Eye (tissue), 1 donor: ENCODE results near the gene PHC2.
"Not testable (repeated sequence)": the region's sequence is repeated elsewhere in the genome, so short reads cannot be mapped to it uniquely, and the experiment has no call there.

Experiments used
- DNase-seq: peaks from one replicate; pipeline ENCODE4 v3.0.0-alpha.2; 2015

The PHC2 gene

DNA sequence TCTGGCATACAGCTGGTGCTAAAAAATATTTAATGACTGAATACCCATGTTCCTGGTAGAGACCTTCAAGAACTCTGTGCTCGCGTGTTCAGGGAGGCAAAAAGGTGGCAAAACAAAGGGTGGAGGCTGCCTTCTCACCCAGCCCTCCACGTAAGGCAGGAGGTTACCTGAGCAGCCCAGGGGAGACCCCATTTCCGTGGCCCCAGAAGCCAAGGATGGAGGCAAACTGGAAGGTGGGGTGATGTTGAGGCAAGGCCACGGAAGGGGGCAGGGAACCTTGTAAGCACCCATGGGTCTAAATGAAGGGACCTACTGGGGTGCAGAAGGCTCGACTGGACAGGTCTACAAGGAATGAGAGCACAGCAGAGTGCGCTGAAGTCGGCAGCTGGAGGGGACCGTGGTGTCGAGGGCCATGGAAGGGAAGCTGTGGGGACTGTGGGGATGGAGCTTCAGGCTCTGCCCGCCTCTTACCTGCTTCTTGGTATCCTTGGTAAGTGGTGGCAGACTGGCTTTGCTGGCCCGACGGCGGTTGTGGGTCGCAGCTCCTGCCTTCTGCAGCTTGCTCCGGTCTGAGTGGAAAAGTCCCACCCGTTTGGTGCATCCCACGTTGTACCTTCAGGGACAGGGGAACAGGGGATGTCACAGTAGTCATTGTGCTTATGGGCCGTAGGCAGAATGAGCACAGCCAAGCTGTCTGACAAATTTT, 101.1 kb downstream of the PHC2 start:
- no peak for DNase-seq

DNA sequence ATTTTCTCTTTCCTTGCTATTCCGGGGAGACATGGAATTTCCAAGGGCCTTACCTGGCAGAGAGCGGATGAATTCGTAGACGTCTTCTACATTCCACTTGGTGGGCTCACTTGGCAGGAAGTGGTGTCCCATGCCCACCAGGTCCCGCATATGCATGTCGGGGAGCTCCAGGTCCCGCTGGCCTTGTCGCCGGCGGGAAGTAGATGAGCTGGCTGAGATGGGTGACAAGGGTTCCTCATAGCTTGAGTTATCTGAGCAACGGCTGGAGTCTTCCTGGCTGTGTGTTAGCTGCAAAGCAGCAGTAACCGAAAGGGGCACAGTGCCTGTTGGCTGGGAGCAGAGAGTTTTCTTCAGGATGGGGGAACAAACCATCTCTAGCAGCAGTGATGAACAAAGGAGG, 102.1 kb downstream of the PHC2 start:
- no peak for DNase-seq

DNA sequence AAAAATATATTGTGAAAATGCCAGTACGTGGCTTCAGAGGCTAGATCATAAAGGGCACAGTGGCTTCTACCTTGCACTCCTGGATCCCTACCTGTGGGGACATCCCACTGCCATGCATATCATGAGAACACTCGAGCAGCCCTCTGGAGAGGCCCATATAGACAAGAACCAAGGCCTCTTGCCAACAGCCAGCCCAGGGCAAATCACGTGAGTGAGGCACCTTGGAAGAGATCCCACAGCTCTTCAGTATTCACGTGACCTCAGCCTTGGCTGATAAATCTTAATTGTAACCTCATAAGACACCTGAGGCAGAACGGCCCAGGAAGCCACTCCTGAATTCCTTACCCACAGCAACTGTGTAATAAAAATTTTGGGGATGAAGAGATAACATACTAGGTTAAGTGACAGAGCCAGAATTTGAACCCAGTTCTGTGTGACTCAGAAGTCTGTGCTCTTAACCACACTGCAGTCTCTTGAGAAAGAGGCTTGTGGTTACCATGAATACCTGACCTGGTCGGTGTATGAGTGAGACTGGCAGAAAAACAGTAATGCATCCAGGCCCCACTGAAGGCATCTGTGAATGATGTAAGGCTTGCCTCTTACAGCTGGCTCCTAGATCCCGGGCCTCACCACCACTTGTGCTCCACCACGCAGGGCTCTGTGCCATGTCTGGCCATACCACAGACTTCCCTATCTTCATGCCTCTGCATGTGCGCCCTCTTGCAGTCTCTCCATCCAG, 103.1 kb downstream of the PHC2 start:
- DNase-seq: no peak

DNA sequence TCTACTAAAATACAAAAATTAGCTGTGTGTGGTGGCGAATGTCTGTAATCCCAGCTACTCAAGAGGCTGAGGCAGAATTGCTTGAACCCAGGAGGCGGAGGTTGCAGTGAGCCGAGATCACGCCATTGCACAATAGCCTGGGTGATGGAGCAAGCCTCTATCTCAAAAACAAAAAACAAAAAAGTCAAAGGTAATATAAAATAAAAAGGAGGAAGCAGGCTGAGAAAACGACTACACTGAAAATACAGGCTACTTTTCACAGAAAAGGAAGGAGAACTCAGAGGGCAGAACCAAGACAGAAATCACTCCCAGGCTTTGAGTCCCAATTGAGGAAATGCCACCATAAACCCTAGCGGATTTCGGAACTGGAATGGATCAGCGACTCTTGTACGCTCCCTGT, 104.1 kb downstream of the PHC2 start:
- no peak for DNase-seq

DNA sequence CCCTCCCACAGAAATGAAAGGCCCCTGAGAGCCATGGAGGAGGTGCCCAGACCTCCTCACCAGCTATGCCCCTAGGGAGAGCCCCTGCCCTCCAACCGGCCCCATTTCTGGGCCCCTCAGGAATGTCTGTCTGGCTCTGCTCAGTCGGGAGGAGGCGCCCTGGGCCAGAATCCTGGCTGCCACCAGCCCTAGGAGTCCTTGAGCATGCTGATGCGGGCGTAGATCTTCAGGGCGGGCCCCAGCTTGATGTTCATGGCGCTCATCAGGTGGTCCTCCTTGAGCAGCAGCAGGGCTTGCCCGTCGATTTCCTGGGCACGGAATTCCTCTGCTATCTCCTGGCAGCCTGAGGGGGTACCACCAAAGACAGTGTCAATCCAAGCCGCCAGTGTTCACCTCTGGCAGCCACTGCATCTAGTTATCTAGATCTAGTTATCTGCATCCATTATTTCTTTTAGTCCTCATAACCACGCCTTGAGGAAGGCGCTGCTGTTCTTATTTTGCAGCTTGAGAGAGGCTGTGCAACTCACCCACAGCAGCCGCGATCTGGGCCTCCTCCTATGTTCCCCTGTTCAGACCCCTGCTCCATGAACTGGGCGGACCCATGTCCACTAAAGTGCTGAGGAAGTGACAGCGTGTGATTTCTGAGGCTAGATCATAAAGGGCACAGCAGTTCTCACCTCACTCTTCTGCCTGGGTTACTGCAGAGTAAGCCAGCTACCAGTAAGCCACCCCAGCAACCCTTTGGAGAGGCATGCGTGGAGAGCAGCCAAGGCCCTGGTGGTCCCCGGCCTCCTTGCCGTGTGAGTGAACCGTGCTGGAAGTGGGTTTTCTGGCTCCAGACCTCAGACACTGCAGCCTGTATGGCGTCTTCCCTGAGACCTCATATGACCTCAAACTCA, 106.0 kb downstream of the PHC2 start:
- no peak for DNase-seq

DNA sequence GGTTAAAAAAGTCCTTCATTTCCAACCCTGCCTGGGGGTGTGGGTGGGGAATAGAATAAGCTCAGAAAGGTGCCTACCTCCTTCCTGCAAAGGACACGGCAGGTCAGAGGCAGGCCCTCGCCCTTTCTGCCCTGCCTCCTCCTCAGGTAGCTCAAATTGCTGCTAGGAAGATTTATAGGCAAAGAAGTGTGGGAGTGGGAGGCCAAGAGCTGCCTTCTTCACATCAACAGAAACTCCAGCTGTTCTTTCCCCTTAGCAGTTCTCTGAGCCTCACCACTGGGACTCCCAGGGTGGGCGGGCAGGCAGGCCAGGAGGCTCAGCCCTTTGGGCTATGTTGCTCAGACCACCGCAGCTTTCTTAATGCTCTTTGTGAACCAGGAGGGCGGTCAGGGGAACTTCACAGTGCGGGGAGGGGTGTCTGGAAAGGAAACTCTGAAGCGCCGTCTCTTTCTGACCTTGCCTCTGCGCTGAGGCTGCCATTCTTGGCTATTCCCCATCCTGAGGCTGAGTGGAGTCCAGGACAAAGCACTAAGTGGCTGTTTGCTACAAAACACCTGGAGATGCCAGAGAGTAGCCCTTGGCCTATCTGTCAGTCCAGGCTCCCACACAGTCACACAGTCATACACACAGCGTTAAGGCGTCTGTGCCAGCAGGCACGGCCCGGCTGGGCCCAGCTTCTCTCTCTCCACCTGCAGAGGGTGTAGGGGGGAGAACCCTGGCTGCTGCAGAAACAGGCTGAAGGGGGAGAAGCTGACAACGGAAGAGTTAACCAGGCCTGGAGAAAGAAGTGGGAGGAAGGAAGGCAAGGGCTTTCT, 107.0 kb downstream of the PHC2 start:
- no peak for DNase-seq

DNA sequence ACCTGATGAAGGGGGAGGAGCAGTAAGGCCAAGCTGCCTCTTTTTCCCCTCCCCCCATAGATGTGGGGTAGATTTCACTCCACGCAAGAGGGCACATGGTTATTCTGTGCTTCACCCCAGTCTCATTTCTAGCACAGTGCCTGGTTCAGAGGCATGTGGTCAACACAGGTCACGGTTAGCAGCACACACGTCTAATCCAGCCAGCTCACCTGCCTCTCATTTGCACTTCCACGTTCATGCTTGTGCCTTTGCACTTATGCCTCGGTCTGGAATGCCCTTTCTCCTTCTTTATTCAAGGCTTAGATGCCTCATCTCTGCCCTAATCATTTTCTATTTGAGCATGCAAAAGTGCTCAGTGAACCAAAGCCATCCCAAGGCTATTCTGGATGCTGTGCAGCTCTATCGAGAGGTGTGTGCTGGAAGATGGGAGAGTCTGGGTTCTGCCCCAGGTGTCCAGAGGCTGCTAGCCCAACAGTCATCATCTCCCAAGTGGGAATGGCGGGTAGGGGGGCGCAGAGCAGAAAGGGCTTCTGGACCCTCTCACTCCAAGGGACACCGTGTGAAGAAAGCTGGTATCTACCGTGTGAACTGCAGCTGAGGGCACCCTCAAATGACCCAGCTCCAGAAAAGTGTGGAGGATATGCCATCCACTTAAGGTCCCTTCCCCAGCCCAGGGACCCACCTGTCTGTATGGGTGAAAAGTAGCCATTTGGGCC, 107.9 kb downstream of the PHC2 start:
- DNase-seq: no peak

DNA sequence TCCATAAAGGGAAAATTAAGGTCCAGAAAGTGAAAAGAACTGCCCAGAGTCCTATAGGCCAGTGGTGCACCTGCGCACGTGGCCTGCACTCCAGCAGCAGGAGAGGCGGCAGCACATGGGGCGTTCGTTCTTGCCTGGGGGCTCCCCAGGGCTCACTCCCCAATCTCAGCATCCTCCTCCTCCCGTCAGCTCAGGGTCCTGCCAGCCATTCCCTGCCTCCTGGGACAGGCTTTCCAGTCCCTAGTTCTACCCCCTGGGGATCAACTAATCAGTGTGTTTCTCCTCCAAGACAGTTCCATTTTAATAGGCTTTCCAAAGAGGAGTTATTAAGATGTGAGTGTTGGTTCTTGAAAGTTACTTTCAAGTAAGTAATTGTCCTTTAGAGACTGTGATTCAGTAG, 108.8 kb downstream of the PHC2 start:
- no peak for DNase-seq

DNA sequence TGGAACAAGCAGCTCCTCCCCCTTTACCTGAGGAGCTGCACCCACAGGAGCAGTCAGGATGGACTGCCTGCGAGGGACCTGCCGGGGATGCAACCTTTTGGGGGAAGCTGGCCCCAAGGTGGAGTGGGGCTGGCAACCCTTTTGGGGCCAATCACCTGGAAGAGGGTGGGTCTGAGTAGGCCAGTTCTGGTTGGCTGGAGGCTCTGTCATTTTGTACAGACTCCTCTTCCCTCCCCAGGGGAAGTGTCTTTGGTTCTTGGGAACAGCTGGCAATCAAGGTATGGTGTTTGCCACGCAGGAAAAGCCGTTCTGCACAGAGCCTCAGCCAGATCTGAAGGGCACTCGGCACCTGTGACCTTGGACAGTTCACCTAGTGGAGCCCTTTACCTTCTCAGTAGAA, 109.7 kb downstream of the PHC2 start:
- DNase-seq: no peak

DNA sequence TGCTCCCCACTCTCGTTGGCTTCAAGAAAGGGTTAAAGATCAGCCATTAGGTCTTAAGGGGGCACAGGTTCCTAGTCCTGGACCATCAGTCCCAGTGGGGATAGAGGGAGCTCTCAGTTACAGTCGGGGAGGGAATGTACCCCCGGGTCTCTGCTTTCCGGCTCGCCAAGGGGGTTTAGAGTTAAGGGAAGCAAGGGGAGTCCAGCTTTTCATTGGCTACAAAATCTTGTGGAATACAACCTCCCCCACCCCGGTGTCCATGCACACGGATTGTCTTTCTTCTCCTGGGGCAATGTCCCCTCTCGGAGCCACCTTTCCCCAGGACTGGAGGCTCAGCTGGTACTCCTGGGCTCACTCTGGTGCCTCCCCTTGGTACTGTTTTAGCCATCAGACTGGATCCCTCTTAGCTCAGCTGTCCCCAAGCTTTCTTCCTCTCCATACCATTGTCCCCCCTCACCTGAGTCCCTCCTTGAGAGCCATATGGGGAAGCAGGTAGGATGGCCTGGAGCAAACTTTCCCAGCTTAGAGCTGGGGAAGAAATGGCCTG, 110.2 kb downstream of the PHC2 start, which contains the start of gene A3GALT2:
Gene A3GALT2, minus strand, starts transcription at position 480 of the 547 bp plus-strand sequence. Its CDS starts 0 bp downstream, at position 480.
- DNase-seq: no peak

DNA sequence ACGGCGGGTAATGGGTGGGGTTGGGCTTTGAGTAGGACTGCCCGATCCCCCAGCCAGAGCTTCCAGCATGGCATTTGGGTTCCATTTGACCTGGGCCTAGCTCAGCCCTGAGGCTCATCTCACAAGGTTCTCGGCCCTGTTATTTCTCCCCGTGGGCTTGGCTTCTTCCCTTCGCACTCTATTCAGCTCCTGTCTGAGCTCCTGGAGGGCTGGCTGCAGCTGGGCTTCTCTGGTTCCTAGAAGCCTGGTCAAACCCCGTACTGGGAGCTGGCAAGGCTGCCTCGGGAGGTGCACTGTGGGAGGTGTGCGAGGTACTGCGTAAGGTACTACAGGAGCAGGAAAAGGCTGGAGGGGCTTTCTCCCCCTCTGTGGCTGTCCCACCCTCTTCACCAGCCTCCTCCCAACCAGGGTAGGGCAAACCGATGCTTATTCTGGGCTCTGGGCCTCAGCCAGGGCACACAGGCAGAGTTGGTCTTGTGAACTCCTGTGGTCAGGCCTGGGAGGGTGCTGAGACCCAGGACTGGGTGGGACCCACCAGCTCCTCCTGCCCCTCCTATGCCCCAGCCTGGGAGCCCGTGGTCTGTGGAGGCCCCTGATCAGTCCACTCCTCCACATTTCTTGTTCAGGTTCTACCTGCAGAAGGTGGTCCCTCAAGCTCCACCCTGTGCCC, 110.8 kb downstream of the PHC2 start:
- DNase-seq: no peak

DNA sequence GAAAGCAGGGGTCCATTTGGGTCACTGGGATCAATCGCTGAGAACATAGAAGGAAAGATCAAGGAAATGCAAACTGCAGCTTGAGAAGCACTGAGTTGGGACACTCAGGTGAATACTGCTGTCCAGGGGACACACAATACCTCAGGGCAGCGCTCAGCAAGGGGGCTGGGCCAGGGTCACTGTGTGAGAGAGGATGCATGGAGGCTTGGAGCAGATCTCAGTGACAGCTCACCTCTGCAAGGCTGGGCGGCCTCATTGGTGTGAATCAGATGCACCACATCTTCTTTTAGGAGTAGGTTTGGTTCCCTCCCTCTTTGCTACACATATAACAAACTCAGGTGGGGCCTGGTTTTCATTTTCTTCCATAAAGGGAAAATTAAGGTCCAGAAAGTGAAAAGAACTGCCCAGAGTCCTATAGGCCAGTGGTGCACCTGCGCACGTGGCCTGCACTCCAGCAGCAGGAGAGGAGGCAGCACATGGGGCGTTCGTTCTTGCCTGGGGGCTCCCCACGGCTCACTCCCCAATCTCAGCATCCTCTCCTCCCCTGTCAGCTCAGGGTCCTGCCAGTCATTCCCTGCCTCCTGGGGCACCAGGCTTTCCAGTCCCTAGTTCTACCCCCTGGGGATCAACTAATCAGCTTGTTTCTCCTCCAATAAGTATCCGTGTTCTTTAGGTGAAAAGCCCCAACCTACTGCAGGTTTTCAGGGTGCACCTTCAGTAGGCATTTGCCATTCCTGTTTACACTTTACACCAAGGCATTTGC, 111.5 kb downstream of the PHC2 start:
- no peak for DNase-seq

DNA sequence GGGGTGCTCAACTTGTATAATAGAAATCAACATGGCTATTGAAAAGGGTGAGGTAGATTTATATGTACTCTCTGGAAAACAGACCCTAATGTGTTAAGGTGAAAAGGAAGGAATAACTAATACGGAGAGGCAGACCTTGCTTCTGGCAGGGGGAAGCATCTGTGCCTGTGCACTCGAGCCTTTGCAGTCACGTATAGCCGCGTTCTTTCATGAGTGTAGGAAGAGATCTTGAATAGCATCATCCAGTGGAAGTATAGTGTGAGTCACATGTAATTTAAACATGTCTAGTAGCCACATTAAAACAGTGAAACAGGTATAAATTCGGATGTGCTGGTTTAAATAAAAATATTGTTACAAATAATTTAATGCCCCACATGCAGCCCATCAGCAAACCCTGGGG, 112.9 kb downstream of the PHC2 start:
- DNase-seq: no peak

DNA sequence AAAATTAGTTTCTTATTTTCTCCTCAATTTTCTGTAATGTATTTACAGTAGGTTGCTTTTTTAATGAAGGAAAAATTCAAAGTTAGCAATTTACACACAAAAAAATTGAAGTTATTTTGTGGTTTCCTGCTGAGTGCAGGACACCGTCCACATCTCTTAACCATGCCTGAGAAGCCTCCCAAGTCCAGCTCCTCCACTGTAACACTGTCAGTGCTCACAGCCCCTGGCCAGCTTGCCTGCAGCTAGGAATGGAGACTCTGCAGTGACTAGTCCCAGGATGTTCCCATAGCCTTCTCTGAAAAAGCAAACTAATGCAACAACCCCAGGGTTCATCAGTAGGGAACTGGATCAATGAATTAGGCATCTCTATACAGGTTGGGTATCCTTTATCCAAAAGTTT, 113.5 kb downstream of the PHC2 start:
- no peak for DNase-seq

DNA sequence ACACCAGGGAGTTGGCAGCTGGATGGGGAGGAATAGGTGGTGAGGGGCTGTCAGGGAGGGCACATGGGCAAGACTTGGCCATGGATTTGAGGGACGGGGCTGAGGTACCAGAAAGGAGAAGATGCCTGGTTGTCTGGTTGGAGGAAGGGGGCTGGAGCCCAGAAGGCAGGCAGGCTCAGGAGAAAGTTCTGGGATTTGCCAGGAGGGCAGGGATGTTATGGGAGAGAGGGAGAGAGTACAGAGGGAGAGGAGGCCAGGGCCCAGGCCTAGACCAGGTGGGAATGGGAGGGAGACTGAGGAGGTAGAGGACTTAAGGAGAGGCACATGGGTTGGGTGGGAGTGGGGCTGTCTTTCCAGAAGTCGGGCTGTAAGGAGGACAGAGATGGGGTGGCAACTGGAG, 114.3 kb downstream of the PHC2 start:
- no peak for DNase-seq

DNA sequence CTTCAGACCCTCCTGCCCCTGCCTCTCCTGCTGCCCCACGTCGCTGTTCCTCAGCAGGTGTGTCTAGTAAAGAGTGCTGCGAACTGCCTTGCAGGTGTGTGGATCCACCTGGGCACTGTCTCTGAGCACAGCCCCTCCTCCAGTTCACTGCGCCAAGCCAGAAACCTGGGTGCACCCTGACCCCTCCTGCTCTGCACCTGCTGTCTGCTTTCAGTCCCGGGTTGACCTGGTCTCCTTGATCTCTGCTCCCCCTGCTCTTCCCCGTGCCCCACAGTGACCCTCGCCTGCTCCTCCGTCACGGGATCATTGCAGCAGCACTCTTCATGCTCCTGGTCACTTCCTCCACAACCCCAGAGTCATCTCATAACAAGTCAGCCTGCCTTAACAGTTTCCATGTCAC, 116.5 kb downstream of the PHC2 start:
- DNase-seq: no peak

DNA sequence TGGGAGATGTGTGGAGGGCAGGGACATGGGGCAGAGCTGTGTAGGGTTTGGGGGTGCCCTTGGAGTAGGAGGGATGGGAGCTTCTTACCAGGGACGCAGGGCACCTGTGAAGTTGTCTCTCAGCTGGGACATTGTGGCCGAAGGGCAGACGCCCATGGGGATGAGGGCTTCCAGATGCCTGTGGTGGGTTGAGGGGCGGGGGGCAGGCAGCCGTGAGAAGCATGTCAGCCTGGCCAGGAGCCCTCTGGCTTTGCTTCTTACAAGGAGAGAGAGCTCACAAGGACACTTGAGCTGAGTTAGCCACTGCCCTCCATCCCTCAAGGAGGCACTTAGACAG, 118.5 kb downstream of the PHC2 start:
- DNase-seq: no peak

DNA sequence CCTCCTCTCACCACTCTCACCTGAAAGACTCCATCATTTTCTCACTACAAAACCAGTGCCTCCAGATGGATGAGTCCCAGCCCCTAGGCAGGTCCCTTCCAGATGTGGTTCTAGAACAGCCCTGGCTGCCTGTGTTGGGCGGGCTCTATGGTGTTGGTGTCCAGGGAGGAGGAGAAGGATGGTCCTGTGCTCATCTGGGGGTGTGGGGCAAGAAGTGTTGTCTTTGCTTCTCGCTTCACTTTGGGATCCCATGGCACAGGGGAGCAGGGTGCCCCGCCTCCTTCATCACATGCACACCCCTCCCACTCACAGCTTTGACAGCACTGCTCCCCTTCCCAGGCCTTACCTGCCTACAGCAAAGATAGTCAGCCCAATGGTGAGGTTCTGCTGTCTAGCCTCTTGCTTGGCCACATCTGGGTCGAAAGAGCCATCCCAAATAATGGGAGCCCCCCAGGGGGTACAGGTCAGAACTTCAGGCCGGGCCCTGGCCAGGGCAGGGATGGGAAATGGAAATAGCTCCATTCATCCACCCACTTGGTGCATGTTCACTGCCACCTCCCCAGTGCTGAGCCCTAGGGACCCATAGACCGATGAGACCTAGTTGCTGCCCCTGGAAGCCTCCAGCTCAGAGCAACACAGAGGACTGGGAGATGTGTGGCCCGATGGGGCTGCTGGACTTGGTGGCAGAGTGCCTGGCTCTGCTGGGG, 119.0 kb downstream of the PHC2 start:
- no peak for DNase-seq

DNA sequence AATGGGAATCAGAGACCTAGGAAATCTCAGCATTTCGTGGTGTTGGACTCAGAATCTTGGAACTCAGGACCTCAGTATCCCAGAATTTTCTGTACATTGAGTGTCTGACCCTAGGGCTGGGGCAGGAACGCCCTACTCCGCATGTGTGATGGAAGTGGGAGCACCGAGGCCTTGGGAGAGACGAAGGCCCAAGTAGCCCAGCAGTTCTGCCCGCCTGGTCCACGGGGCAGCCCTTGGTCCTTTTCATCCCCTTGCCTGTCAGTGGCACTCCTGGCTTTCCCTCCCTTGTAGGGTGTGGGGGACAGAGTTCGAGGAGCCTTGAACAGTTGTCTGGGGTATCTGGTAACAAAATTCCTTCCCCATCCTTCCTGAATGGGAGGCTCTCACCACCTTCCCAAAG, 120.2 kb downstream of the PHC2 start:
- no peak for DNase-seq

DNA sequence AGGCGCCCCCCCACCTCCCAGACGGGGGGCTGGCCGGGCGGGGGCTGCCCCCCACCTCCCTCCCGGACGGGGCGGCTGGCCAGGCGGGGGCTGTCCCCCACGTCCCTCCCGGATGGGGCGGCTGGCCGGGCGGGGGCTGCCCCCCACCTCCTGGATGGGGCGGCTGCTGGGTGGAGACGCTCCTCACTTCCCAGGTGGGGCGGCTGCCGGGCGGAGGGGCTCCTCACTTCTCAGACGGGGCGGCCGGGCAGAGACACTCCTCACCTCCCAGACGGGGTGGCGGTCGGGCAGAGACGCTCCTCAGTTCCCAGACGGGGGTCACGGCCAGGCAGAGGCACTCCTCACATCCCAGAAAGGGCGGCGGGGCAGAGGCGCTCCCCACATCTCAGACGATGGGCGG, 121.5 kb downstream of the PHC2 start:
- not testable (repeated sequence) for DNase-seq
